Neural progenitor cell (in vitro differentiated cells): ENCODE results near the gene VPS35.

Experiments used
- EZH2 ChIP-seq: fragments of 200-600 bp; sonication (generic); IDR thresholded peaks from 2 replicates; pipeline ENCODE4 v1.6.1; 2017; ENCODE audit warnings: antibody characterized with exemption, mild to moderate bottlenecking, moderate library complexity
- EZH2phosphoT487 ChIP-seq: fragments of 200-600 bp; sonication (generic); IDR thresholded peaks from 2 replicates; pipeline ENCODE4 v1.6.1; 2017; ENCODE audit warnings: antibody characterized with exemption
- TF ChIP-seq, protein P1 (sequence below): fragments of 200-600 bp; sonication (generic); IDR thresholded peaks from 2 replicates; pipeline ENCODE4 v1.5.1; 2017; ENCODE audit warnings: antibody characterized with exemption, mild to moderate bottlenecking

DNA sequence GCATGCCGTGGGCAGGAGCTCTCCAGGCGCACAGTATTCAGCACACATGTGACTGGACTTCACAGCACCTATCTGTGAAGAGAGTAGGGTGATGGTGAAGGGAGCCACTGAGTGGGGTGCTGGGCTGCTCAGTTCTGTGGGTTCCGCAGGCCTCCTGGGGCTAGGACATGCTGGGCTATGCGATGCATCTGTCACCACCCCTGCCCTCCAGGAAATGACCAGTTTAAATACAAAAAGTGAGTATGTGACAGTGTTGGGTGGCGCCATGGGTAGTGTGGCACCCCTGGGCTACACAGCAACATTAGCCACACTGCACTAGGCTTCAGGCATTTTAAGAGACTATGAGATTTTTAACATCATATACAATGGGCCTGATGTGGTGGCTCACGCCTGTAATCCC is 30.6 kb upstream of the VPS35 start:
- TF ChIP-seq, protein P1, sequence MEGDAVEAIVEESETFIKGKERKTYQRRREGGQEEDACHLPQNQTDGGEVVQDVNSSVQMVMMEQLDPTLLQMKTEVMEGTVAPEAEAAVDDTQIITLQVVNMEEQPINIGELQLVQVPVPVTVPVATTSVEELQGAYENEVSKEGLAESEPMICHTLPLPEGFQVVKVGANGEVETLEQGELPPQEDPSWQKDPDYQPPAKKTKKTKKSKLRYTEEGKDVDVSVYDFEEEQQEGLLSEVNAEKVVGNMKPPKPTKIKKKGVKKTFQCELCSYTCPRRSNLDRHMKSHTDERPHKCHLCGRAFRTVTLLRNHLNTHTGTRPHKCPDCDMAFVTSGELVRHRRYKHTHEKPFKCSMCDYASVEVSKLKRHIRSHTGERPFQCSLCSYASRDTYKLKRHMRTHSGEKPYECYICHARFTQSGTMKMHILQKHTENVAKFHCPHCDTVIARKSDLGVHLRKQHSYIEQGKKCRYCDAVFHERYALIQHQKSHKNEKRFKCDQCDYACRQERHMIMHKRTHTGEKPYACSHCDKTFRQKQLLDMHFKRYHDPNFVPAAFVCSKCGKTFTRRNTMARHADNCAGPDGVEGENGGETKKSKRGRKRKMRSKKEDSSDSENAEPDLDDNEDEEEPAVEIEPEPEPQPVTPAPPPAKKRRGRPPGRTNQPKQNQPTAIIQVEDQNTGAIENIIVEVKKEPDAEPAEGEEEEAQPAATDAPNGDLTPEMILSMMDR, result no peak
- TF ChIP-seq EZH2 (no peak), EZH2phosphoT487 (no peak)
